GM12892 (cell line): ENCODE data around the gene PRKN.

Experiments used
- POLR2A ChIP-seq: IDR thresholded peaks from 2 replicates; pipeline ENCODE4 v1.6.1; 2011; ENCODE audit warnings: low read depth, low read length, control low read depth
- POLR2AphosphoS5 ChIP-seq: IDR thresholded peaks from 2 replicates; pipeline ENCODE4 v1.6.1; 2011; ENCODE audit warnings: low read depth, low read length, control low read depth

- no peak for TF ChIP-seq POLR2AphosphoS5
- TF ChIP-seq POLR2A, result no peak
Measured at GRCh38 chr6:162364488-162364887, 363.1 kb downstream of the PRKN start.
